HG03159 (cell line): ENCODE data around the gene LHFPL2.

Experiments used
- ATAC-seq: cut with Tn5 transposase; IDR thresholded peaks from one replicate; pipeline ENCODE4 v1.9.1; 2021; ENCODE audit warnings: mild to moderate bottlenecking, moderate library complexity; ENCODE audit not compliant: unreplicated experiment

LHFPL2 gene

DNA sequence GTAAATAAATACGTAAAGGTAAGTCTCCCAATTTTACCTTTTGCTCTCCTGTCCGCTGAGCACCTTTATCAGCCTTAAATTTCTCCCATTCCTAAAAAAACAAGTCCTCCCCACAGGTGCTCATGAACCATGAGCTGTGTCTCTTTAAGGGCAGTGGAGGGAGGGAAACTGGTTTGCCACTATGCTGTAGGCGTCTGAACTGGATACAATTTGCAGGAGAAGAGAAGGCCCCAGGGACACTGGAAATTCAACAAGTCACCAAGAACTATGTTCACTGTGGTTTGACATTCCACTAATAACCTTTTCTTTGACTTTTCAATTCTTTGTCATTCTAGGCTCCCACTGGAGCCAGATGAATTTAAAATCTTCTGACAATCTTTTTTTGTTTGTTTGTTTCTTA is 72.2 kb downstream of the LHFPL2 start:
- ATAC-seq = no peak

DNA sequence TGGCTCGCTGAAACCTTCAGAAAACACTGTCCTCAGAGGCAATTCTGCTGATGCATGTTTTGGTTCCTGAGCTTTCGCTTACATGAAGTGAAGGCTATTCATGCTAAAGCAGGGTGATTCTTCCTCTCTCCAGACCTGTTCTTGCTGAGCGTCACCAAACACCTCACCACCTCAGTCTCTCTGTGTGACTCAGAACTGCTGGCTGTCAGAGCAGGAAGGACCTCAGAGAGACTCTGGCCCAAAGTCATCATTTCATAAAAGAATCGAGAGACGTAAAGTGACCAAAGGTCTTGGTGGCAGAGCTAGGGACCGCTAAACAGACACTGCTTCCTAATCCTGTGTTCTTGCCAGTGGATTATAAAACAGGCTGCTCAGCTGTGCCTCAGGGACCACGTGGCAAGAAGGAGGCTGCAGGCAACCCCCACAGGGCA is 73.8 kb downstream of the LHFPL2 start:
- peak; percentile 56 for ATAC-seq

DNA sequence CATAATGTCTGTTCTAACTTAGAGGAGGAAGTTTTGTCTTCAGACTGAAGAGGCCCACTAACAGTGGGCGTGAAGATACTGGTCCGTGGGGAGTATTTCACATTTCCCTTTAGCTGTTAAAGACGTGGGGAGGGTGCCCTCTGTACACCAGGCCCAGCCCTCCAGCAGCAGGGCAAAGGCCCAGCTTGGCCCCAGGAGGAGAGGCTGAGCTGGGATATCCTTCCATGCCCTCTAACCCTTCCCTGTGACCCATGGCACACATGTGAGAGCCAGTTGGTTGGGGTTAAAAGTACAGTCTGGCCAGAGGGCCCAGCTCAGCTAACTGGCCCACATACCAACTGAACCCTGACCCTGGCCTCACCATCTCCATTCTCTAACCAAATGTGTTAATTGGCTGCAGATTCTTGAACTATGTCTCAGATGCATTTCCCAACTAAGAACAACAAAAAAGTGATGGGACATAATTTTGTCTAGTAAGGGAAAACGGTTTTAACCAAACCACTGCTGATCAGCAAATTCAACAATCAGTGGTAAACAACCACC is 74.4 kb downstream of the LHFPL2 start:
- no peak for ATAC-seq

DNA sequence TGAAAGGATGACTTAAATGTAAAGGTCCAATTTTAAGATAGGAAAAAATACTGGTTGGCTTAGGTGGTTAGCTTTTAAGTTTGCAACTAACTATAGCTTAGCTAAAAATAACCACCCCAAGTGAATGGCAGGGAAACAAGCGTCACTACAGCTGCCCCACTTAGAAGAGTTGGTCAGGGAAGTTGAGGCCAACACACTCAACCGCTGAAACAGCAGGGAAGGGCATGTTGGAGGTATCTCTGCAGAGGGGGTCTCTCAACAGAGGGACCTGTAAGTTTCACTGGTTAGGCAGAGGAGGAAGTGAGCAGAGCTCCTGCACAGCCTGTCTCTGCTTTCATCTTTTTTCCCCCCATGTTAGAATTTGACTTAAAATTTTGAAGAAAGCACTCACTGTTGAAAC is 75.3 kb downstream of the LHFPL2 start:
- ATAC-seq = no peak

DNA sequence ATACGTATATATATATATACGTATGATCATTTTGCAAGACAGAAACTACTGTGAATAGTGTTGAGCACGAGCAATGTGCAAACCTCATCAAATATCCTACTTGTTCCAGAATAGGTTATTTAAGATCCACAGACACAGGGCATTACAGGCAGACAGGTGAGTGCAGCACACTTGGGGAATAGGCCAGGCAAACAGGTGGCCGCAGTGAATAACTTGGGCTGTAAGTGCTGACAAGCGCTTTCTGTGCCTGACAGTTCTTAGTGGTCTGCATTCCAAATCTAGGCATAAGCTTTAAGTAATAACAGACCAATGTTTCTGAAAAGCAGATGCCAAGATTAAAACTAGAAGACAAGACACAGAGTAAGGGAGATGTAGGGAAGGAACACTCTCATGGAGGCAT is 77.9 kb downstream of the LHFPL2 start:
- ATAC-seq = no peak

DNA sequence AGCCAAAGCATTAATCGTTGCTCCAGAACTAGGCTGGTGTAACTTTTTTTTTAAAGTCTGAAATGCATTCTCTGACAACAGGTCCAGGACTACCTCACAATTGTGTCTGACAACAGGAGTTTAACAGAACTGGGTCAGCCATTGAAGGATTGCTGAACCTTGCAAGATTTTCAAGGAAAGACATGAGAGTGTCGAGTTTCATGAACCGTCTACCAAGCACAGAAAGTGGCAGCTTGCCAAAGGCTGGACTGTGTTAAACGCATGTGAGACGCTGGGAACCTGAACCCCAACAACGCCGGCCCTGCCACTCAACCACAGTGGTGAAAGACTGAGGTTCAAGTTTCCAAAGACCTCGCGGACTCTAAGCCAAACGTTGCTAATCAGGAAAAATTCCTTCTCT is 79.1 kb downstream of the LHFPL2 start:
- no peak for ATAC-seq

DNA sequence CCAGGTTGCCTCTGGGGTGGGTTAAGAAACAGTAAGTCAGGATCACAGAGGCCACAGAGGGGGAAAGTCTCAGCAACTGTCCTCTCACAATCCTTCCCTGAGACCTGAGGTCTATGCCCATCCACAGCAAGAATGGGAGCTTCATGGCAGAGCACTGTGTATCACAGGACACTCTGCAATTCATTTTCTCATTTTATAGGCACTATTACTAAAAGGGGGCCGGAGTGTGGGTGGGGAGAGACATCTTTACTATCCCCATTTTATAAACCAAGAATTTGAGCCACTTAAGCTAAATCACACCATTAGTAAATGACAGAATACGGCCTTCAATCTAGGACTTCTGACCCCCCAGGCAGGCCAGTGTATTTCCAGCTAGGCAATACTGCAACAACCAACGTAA is 79.9 kb downstream of the LHFPL2 start:
- ATAC-seq = no peak

DNA sequence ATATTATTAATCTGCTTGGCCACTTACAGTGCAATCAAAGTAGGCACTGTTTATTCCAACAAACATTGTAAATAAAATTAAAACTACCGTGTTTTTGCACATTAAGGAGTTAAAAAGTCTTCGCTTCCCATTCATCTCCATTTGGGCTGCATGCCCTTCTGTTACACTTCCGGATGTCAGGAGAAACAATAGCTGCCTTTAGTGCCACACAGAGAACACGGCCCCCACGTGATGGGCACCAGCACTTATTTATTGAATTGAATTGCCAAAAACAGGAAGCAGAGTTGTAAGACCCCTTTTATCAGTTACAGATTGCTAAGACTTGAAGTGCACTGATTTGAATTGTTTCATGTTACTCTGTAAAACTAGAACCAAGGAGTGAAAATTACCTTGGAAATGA is 80.4 kb downstream of the LHFPL2 start:
- no peak for ATAC-seq

DNA sequence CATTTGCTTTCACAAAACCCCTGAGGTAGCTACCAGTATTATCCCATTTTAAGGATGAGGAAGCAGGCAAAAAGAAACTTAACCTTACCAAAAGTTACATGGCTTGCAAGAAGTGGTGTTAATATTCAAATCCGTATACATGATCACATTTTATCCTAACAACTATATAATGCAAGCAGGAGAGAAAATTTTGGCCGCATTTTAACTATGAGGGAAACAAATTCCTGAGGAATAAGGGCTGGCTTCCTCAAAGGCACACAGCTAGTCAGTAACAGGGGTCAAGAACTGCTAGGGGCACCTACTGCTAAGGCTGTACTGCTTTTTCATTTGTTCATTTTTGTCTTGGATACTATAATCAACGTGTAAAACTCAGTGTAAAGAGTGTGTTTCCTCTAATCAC is 81.0 kb downstream of the LHFPL2 start:
- ATAC-seq = no peak

DNA sequence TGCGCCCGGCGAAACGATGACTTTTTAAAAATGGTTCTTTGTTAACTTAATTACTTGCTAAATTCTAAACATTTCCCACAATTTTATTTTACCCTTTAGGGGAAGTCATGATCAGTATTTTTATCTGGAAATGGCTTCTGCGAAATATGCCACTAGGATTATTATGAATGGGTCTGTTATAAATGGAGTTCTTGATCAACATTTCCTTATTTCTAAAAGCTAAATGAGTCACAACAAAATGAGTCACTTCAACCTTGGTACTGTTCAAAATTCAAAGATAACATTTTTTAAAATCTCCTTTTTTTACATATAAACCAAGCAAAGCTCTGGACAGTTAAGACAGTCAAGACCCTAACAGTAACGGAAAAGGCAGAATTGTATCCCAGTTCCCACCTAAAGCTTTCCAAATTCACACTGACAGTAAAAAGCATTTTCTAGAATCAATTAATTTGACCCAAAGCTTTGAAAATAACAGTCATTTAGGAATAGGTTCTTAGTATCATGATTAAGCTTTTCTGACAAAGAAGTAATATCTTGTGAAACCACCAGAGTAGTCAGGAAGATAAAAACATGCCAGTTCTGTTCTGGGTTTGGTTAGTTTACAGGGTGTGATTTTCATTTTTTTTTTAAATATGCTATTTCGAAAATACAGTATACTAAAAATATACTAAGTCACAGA is 81.7 kb downstream of the LHFPL2 start:
- ATAC-seq = no peak

DNA sequence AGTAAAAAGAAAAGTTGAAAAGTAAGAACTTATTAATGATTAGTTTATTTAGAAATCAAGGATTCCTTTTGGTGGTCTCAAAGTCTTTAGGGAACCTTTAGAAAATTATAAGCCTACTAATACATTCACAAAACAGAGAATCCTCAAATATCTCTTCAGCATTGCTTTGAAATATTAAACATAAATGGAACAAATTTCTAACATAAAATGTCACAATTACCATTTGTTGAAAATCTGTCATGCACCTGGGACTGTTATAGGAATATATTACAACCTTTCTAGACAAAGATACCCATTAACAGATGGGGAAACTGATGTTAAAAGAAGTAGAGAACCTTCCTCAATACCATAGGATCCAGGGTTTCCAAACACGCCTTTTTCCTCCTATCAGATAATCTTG is 83.2 kb downstream of the LHFPL2 start:
- no peak for ATAC-seq

DNA sequence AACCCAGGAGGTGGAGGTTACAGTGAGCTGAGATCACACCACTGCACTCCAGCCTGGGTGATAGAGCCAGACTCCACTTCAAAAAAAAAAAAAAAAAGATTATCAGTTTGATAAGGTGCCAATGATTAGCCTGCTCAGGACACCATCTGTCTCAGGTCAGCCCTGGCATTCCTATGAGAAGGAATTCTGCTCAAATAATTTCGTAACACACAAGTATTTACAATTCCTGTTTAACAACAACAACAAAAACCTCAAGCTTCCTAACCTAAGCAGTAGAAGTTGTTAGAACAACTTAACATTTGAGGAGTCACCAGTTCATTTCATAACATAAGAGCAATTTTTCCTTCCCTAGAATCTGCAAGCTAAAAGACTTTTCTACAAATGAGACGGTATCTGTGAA is 85.0 kb downstream of the LHFPL2 start:
- no peak for ATAC-seq

DNA sequence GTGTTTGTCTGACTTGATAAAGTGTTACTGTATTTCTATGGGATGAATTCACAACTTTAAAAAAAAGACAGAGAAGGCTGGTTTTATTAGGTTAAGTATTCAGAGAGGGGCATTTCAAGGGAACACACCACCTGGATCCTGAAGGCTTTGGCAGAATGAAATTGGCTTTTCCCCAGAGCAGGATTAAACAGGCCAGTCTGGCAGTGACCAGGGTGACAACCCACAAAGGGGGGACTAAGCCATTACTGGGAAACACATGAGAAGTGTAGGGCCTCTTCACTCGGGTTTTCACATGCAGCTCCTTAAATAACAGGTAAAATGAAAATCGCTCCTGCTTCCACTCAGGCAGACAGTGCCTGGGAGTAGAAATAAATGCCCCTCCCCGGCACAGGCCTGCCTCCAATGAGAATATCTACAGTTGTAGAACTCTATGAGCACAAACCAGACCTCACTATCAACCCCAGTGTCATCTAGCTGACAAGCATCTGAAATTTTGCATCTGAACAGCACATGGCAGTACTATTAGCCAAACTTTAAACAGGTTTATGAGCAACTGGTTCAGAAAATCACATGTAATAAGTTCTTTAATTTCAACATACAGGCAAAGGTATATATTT is 85.8 kb downstream of the LHFPL2 start:
- ATAC-seq = no peak

DNA sequence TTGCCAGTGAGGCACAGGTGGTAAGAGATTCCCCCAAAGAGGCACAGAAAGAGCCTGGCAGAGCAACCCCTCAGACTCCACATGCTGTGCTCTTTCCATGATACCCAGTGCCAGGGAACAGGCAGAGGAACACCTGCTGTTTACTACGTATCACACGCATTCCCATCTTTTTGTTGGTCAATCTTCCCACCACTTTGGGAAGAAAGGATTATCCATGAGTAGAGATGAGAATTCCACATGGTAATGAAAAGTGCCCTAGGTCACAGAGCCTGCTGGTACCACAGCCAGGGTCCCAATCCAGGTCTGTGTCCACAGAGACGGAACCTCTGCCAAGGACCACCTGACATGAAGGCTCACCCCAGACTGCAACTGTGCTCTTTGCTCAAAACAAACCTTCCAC is 86.6 kb downstream of the LHFPL2 start:
- no peak for ATAC-seq

DNA sequence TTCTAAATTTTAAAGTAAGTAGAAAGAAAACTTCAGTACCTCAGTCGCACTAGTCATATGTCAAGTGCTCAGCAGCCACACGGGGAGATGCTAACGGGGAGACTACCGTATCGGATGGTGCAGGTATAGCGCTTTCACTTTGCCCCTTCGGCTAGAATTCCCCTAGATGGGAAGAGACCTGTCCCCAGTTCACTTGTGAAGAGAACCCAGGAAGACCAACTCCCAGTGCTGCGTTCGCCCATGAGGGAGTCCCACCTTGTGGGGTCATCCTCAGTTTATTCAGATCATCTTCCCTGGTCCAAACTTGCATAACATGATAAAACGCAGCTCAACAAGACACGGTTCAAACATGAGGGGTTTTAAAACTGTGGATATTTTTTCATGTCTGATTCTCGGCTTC is 87.3 kb downstream of the LHFPL2 start:
- no peak for ATAC-seq

DNA sequence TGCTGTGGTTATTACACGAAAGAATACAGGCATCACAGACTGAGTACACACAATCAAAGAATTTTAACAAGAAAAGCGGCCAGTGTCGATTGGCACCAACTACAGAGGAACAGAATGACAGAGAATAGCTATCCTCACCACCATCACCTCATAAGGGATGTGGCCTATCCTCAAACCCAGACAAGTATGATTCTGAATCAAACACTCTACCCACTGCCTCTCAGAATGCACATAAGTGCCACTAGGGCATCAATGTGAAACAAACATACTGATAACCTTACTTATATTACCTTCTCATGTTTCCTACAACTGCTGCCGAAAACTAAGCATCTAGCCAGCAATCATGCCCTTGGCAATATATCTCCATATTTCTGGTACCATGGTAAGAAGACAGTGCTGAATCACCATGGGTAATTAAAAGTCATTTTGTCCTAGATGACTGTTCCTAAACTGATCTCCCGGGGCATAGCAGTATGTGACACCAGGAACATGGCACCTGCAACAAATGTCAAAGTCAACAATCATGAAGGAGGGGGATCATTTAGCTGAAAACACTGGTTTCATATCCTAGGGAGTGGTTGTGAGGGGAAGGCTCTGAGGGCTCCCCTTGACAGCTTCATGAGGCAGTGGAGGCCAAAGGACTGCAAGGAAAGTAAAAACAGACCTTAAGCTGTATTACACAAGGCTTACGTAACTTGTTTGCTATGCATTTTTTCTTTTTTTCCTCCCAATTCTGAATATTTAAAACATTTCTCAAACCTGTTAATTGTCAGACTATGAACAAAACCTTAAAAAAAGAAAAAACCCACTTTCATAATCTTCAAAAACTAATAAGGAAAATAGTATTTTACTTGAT is 88.3 kb downstream of the LHFPL2 start:
- ATAC-seq = no peak

DNA sequence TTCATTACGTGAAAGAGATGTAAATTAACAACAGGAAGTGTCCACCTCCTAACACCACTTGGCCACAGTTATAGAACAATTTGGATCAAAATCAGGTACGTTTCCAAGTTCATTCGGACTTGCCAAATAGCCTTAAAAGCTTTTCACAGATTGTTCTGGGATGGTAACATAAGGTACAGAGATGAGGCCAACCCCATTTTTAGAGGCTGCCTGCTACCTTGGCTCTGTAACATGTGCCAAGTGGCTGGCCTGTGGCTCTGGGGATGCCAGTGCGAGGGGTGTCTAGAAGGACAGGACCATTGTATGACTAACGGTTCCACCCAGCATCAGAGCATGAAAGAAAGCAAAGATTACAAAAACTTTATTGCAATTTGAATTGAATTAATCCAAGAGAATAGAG is 91.0 kb downstream of the LHFPL2 start:
- ATAC-seq = no peak

DNA sequence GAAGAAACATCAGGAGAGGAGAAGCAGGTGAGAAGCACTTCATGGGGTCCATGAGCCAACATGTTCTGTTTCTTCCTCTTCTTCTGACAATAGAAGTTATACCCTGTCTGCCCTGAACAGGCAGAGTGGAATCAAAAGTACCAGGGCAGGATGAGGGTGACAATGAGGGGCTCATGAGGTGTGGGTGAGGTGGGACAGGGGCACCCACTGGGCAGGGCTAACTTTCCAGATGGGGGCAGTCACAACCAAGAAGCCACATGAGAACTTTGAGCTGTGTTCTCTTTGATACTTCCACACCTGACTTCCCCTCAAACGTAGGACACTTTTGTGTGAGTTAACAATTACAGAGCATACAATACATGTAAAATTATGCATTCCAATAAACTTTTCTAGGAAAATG is 92.7 kb downstream of the LHFPL2 start:
- no peak for ATAC-seq

DNA sequence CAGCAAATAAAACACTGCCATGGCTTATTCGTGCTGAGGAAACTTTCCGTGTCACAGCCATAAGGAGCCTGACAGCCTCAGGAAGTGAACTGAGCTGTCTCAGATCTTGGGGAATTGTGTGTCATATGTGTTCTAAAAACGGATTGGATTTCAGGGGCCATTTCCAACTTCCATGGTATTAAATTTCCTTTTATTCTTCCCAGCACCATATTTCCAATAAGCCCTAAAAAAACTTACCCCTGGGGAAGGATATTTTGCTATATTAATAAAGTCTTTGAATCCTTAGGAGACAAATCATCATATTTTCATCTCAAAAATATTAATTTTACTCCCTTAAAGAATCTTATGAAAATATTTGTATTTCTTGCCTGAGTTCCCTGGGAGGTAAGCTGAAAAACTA is 93.9 kb downstream of the LHFPL2 start:
- ATAC-seq = no peak

DNA sequence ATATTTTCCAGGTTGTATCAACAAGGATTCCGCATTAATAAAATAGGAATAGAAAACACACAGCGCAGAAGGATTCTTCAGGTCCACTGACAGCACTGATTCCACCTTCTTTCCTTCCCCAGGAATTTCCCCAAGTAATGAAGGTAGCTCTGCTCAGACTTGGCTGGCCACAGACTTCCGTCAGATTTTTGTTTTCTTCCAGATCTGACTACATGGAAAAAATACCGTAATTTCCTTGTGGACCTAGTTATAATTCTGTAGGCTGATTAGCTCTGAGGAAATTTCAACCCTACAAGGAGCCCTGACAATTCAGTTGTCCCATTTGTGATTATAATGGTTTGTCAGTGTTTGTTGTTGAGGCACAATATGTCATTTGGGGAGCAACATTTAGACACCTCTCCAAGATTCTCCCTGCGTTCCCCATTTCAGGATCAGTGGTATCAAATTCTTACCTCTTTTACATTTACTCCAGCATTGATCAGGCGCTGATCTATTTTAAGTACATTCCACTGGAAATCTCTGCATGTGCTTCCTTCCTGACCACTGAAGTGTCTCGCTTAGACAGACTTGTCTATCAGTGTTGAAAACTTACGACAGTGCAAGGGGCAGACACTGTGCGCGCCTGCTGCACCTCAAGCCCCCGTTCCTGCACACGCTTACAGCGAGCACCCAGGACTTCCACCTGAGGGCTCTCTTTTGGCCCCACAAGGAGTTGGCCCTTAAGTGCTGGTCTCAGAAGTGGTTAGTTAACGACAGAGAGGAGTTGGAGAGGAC is 94.8 kb downstream of the LHFPL2 start:
- ATAC-seq = no peak

DNA sequence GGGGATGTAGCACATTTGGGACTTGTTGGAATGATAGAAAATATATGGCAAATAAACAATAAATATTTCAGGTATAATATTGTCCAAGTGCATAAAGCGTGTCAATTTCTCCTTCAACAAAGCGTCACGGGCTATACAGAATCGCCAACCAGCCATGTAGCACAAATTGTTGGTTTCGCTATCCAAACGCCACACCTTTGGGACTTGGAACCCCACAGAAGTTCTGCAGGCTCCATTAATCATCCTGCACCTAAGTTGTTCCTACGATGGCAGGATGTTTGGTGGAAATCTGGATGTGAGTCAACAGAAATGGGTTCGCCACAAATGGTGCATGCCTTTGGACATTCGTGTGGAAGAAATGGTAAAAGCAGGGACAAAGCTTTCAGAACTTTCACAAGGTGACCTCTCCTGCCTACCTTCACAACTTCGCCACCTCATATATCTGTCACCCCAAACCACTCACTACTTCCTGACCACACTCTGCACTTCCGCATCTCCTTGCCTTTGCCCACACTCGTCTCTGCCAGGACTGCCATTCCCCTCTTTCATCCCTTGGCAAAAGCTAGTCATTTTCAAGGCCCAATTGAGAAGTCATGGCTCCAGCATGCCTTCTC is 95.7 kb downstream of the LHFPL2 start:
- no peak for ATAC-seq
